Measurements from ENCODE around the gene MYCT1.
"Not testable (repeated sequence)": the region's sequence is repeated elsewhere in the genome, so short reads cannot be mapped to it uniquely, and the experiment has no call there.

Gene MYCT1

GRCh38 chr6:152697634-152698033 lies at the start of gene MYCT1:
Gene MYCT1, plus strand, starts transcription at chr6:152697897. Its CDS starts 6 bp downstream, at chr6:152697903.
- no peak for DNase-seq (ENCODE audit: low read depth, low spot score)

GRCh38 chr6:152648105-152648504 lies 49.6 kb upstream of the MYCT1 start:
- DNase-seq (ENCODE audit: low read depth, low spot score) = no peak

GRCh38 chr6:152651986-152652385 lies 45.7 kb upstream of the MYCT1 start:
- no peak for DNase-seq (ENCODE audit: low read depth, low spot score)

GRCh38 chr6:152661776-152662175 lies 35.9 kb upstream of the MYCT1 start:
- DNase-seq (ENCODE audit: low read depth, low spot score) = no peak

GRCh38 chr6:152669895-152670294 lies 27.8 kb upstream of the MYCT1 start:
- no peak for DNase-seq (ENCODE audit: low read depth, low spot score)

- no peak for DNase-seq (ENCODE audit: low read depth, low spot score)
Observed at GRCh38 chr6:152671171-152671570, 26.5 kb upstream of the MYCT1 start.

- no peak for DNase-seq (ENCODE audit: low read depth, low spot score)
Observed at GRCh38 chr6:152673236-152673635, 24.5 kb upstream of the MYCT1 start.

GRCh38 chr6:152680151-152680550 lies 17.5 kb upstream of the MYCT1 start:
- no peak for DNase-seq (ENCODE audit: low read depth, low spot score)

- DNase-seq (ENCODE audit: low read depth, low spot score) = no peak
Observed at GRCh38 chr6:152680879-152681517, 16.7 kb upstream of the MYCT1 start.

GRCh38 chr6:152682141-152682540 lies 15.6 kb upstream of the MYCT1 start:
- DNase-seq (ENCODE audit: low read depth, low spot score) = no peak

GRCh38 chr6:152682935-152683334 lies 14.8 kb upstream of the MYCT1 start:
- not testable (repeated sequence) for DNase-seq (ENCODE audit: low read depth, low spot score)

GRCh38 chr6:152685819-152686218 lies 11.9 kb upstream of the MYCT1 start:
- no peak for DNase-seq (ENCODE audit: low read depth, low spot score)

- no peak for DNase-seq (ENCODE audit: low read depth, low spot score)
Observed at GRCh38 chr6:152695372-152696045, 2.2 kb upstream of the MYCT1 start.

GRCh38 chr6:152696522-152696921 lies 1.2 kb upstream of the MYCT1 start:
- DNase-seq (ENCODE audit: low read depth, low spot score) = no peak

- no peak for DNase-seq (ENCODE audit: low read depth, low spot score)
Observed at GRCh38 chr6:152698692-152699091, 995 bp downstream of the MYCT1 start.

GRCh38 chr6:152700427-152700826 lies 2.7 kb downstream of the MYCT1 start:
- DNase-seq (ENCODE audit: low read depth, low spot score) = no peak

GRCh38 chr6:152701081-152701862 lies 3.6 kb downstream of the MYCT1 start:
- DNase-seq (ENCODE audit: low read depth, low spot score) = no peak

- DNase-seq (ENCODE audit: low read depth, low spot score) = no peak
Observed at GRCh38 chr6:152701863-152702401, 4.2 kb downstream of the MYCT1 start.

- DNase-seq (ENCODE audit: low read depth, low spot score) = not testable (repeated sequence)
Observed at GRCh38 chr6:152703750-152704149, 6.1 kb downstream of the MYCT1 start.

GRCh38 chr6:152705327-152705726 lies 7.6 kb downstream of the MYCT1 start:
- no peak for DNase-seq (ENCODE audit: low read depth, low spot score)

GRCh38 chr6:152716322-152716721 lies 18.6 kb downstream of the MYCT1 start:
- DNase-seq (ENCODE audit: low read depth, low spot score) = no peak

GRCh38 chr6:152720974-152721373 lies 23.3 kb downstream of the MYCT1 start:
- no peak for DNase-seq (ENCODE audit: low read depth, low spot score)

Measured in activated CD4-positive, CD25-positive, alpha-beta regulatory T cell treated with anti-CD3 and anti-CD28 coated beads, Interleukin-2, amount 50 U/mL, for 16 hours (primary cell).